ENCODE data around the gene CNPY3. TPM values are rescaled to one million over a fixed set of nuclear protein-coding genes. Genes with fewer than 3 reads are reported as not detected.

Gene CNPY3
- total and polyA plus RNA-seq, 4 experiments from 2014 or later = 83.4 to 95.8 (median 89.7) TPM

DNA sequence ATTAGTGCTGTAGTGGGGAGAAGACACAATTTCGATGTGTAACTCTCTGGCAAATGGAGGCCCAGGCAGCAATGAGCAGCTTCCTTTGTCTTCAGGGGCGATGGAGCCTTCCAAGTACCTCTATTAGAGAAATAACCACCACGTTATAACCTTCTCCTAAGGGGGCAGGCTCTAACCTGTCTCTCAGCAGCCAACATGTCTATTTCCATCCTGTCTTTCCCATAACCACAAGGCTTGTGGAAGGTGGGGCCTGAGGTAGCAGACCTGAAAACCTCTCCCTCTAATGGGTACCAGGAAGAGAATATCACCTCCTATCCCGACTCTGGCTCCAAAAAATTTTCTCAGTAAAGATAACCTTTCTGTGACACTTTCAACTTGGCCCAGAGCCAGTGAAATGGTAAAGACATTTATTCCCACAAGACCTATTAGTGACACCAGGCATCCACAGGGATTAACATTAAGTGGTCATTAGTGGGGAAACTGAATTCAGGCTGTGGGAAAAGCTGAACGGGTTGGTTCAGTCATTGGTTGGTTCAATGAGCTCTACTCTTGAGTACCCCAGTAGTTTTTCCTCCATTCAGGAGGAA is 45.7 kb downstream of the CNPY3 start:
- ChIA-PET POLR2A (ENCODE audit: partially characterized antibody) (interaction anchor here (0.9 to 2.6 kb wide), 6 partner anchors 9 to 79 kb away, joined by 3 to 10 read pairs (median 6); partner anchors contain the start of genes CNPY3, CUL7, KLHDC3 and PPP2R5D), CTCF (ENCODE audit: partially characterized antibody) (interaction anchor here (0.7 to 1.2 kb wide), 5 partner anchors 9 to 168 kb away, joined by 3 read pairs; partner anchors contain the start of gene CNPY3)
- Histone ChIP-seq H3K27me3 (ENCODE audit: insufficient read depth, low read length) (no peaks in the 10 kb centered on the region), H3K27ac (ENCODE audit: low read depth, low read length) (no peak overlapping the region), H3K9me3 (ENCODE audit: control insufficient read depth in 1 of 2, low read length in 2 of 2) (no peaks in the 10 kb centered on the region), H3K4me1 (ENCODE audit: insufficient read depth, low read length) (peaks cover 43% of the 10 kb centered on the region), H3K4me3 (ENCODE audit: low read length in 2 of 2) (no peak overlapping the region), H3K36me3 (ENCODE audit: insufficient read depth, low read length) (no peaks in the 10 kb centered on the region)
- intact Hi-C loops (cut with micrococcal nuclease) = no loop called here
- Mint-ChIP-seq H3K9me3 (no peaks in the 10 kb centered on the region), H3K36me3 (peaks cover 7 to 22% of the 10 kb centered on the region in 2 donors), H3K4me1 (peaks cover 21 to 45% (median 33%) of the 10 kb centered on the region in 4 donors), H3K27me3 (no peaks in the 10 kb centered on the region), H3K27ac (peak overlapping the region in 4 of 7 donors; percentile 22 to 73 (median 68)), H3K4me3 (no peak overlapping the region)
- no peak for DNase-seq

GRCh38 chr6:42978487-42978838 is 49.2 kb downstream of the CNPY3 start:
- peaks cover 51% of the 10 kb centered on the region for H3K4me1 ChIP-seq (ENCODE audit: insufficient read depth, low read length)
- peak overlapping the region; percentile 78 to 94 (median 93) for H3K27ac Mint-ChIP-seq
- H3K27me3 Mint-ChIP-seq = no peaks in the 10 kb centered on the region
- no peaks in the 10 kb centered on the region for H3K27me3 ChIP-seq (ENCODE audit: insufficient read depth, low read length)
- H3K9me3 ChIP-seq (ENCODE audit: control insufficient read depth in 1 of 2, low read length in 2 of 2) = no peaks in the 10 kb centered on the region
- POLR2A ChIA-PET (ENCODE audit: partially characterized antibody) = interaction anchor here (0.8 to 4.2 kb wide), 33 partner anchors 8 to 539 kb away, joined by 3 to 100 read pairs (median 6); partner anchors contain the start of genes BICRAL, CNPY3, CUL7 and GNMT
- H3K36me3 Mint-ChIP-seq = peaks cover 4 to 12% of the 10 kb centered on the region in 2 donors
- no peaks in the 10 kb centered on the region for H3K36me3 ChIP-seq (ENCODE audit: insufficient read depth, low read length)
- peak overlapping the region; percentile 77 for H3K27ac ChIP-seq (ENCODE audit: low read depth, low read length)
- DNase-seq = peak in 1 of 5 donors; percentile 7
- H3K4me3 Mint-ChIP-seq = peak overlapping the region; percentile 80 to 91 (median 88)
- peaks cover 27 to 61% (median 39%) of the 10 kb centered on the region in 4 donors for H3K4me1 Mint-ChIP-seq
- CTCF ChIA-PET (ENCODE audit: partially characterized antibody) = interaction anchor here (1.1 to 2.1 kb wide), 5 partner anchors 13 to 49 kb away, joined by 4 to 12 read pairs (median 4); partner anchors contain the start of gene CNPY3
- H3K4me3 ChIP-seq (ENCODE audit: low read length in 2 of 2) = peak overlapping the region in 1 of 2 donors; percentile 70
- no peaks in the 10 kb centered on the region for H3K9me3 Mint-ChIP-seq
- intact Hi-C loops (cut with micrococcal nuclease) = no loop called here

DNA sequence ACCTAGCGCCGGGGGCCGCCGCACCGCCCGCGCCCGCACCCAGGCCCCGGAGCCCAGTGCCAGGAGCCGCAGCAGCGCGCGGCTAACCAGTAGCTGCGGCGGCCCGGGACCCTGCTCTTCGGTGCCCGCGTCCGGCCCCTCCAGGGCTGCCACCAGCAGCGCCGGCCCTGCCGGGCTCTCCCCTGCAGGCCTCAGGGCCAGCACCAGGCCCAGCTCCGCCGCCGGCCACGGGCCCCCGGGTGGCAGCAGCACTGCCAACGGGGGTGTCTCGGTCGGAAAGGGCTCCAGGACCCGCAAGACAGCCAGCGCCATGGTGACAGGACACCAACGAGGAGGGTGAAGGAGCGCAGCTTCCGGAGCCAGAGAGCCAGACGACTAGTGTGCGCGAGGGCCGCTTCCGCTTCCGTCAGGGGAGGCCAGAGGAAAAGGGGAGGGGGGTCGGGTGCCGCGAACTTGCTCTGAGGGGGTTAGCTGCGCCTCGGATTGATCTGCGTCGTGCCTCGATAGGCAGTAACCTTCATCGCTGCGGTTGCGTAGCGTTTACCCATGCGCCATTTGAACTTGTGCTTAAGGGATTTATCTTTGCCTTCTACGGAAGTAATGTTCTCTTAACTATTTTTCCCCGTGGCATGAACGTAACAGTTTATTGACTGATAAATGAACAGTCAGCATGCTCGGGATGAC is 49.7 kb downstream of the CNPY3 start, which contains the start of gene PEX6:
Gene PEX6, minus strand, starts transcription at position 343 of the 684 bp plus-strand sequence. Its CDS starts 31 bp downstream, at position 312.
- H3K9me3 ChIP-seq (ENCODE audit: control insufficient read depth in 1 of 2, low read length in 2 of 2) = no peaks in the 10 kb centered on the region
- peak within 1 kb of the TSS; percentile 93 to 99 (median 98) for H3K27ac Mint-ChIP-seq
- H3K36me3 Mint-ChIP-seq = peaks cover 4 to 13% of the 10 kb centered on the region in 2 donors
- H3K27ac ChIP-seq (ENCODE audit: low read depth, low read length) = peak within 1 kb of the TSS; percentile 77
- H3K4me1 ChIP-seq (ENCODE audit: insufficient read depth, low read length) = peaks cover 56% of the 10 kb centered on the region
- no peaks in the 10 kb centered on the region for H3K9me3 Mint-ChIP-seq
- ChIA-PET CTCF (ENCODE audit: partially characterized antibody) (interaction anchor here (1.1 to 2.1 kb wide), 5 partner anchors 14 to 50 kb away, joined by 4 to 12 read pairs (median 4); partner anchors contain the start of gene CNPY3), POLR2A (ENCODE audit: partially characterized antibody) (interaction anchor here (0.7 to 4.2 kb wide), 41 partner anchors 8 to 538 kb away, joined by 3 to 100 read pairs (median 6); partner anchors contain the start of genes BICRAL, CNPY3, CUL7 and GNMT)
- no peaks in the 10 kb centered on the region for H3K27me3 Mint-ChIP-seq
- peak within 1 kb of the TSS; percentile 70 to 75 for H3K4me3 ChIP-seq (ENCODE audit: low read length in 2 of 2)
- DNase-seq = peak; percentile 87 to 98 (median 92)
- peaks cover 30 to 63% (median 43%) of the 10 kb centered on the region in 4 donors for H3K4me1 Mint-ChIP-seq
- intact Hi-C loops (cut with micrococcal nuclease) = loop anchor here (1.0 kb wide), 4 partner anchors 34 to 80 kb away; partner anchors contain the start of genes CNPY3, CUL7, KLC4 and MEA1
- H3K36me3 ChIP-seq (ENCODE audit: insufficient read depth, low read length) = no peaks in the 10 kb centered on the region
- H3K27me3 ChIP-seq (ENCODE audit: insufficient read depth, low read length) = no peaks in the 10 kb centered on the region
- H3K4me3 Mint-ChIP-seq = peak within 1 kb of the TSS; percentile 92 to 99 (median 96)

DNA sequence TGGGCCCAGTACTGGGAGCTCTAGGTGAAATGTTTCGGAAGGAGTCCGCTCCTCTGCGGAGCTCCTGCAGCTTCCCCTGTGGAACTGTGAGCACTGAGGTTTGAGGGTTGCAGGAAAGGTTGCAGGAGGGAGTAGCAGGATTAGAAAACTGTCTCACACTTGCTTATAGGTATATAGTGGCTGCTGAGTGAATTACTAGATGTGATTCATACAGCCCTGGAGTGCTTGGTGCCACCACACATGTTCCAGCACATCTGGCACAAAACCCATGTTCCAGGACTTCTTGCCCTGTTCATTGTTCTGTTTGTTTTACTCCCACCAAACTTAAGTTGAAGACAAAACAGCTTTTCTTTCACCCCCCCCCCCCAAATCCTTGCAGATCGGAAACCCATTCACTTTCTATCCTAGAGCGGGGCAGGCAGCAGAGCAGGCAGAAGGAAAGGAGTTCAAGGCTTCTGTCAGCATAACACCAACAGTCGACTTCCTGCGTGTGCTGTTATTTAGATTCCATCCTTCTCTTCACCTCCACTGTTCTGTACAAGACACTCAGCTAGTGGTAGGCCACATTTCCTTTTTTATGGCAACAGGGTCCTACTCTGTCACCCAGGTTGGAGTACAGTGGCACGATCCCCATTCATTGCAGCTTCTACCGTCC is 50.4 kb downstream of the CNPY3 start:
- POLR2A ChIA-PET (ENCODE audit: partially characterized antibody) = interaction anchor here (0.7 to 4.2 kb wide), 40 partner anchors 9 to 537 kb away, joined by 3 to 100 read pairs (median 6); partner anchors contain the start of genes BICRAL, CNPY3, CUL7 and GNMT
- H3K27ac ChIP-seq (ENCODE audit: low read depth, low read length) = peak overlapping the region; percentile 77
- Mint-ChIP-seq H3K27ac (peak overlapping the region; percentile 93 to 99 (median 98)), H3K36me3 (peaks cover 4 to 13% of the 10 kb centered on the region in 2 donors), H3K4me3 (peak overlapping the region; percentile 92 to 99 (median 96)), H3K9me3 (no peaks in the 10 kb centered on the region), H3K4me1 (peaks cover 31 to 64% (median 46%) of the 10 kb centered on the region in 4 donors), H3K27me3 (no peaks in the 10 kb centered on the region)
- no peaks in the 10 kb centered on the region for H3K27me3 ChIP-seq (ENCODE audit: insufficient read depth, low read length)
- H3K36me3 ChIP-seq (ENCODE audit: insufficient read depth, low read length) = no peaks in the 10 kb centered on the region
- H3K9me3 ChIP-seq (ENCODE audit: control insufficient read depth in 1 of 2, low read length in 2 of 2) = no peaks in the 10 kb centered on the region
- peak in 2 of 5 donors; percentile 4 to 48 for DNase-seq
- peak overlapping the region; percentile 70 to 75 for H3K4me3 ChIP-seq (ENCODE audit: low read length in 2 of 2)
- H3K4me1 ChIP-seq (ENCODE audit: insufficient read depth, low read length) = peaks cover 57% of the 10 kb centered on the region
- CTCF ChIA-PET (ENCODE audit: partially characterized antibody) = interaction anchor here (0.6 to 2.1 kb wide), 7 partner anchors 17 to 518 kb away, joined by 3 to 12 read pairs (median 4); partner anchors contain the start of genes CNPY3, CUL7 and KLHDC3
- intact Hi-C loops (cut with micrococcal nuclease) = loop anchor here (1.0 kb wide), 4 partner anchors 34 to 80 kb away; partner anchors contain the start of genes CNPY3, CUL7, KLC4 and MEA1

- Histone ChIP-seq H3K27me3 (ENCODE audit: insufficient read depth, low read length) (no peaks in the 10 kb centered on the region), H3K36me3 (ENCODE audit: insufficient read depth, low read length) (no peaks in the 10 kb centered on the region), H3K4me3 (ENCODE audit: low read length in 2 of 2) (no peak overlapping the region), H3K4me1 (ENCODE audit: insufficient read depth, low read length) (peaks cover 53% of the 10 kb centered on the region), H3K9me3 (ENCODE audit: control insufficient read depth in 1 of 2, low read length in 2 of 2) (no peaks in the 10 kb centered on the region), H3K27ac (ENCODE audit: low read depth, low read length) (no peak overlapping the region)
- H3K27me3 Mint-ChIP-seq = no peaks in the 10 kb centered on the region
- H3K4me3 Mint-ChIP-seq = peak overlapping the region in 7 of 8 donors; percentile 0 to 73 (median 31)
- DNase-seq = no peak
- H3K27ac Mint-ChIP-seq = peak overlapping the region; percentile 19 to 88 (median 75)
- H3K9me3 Mint-ChIP-seq = no peaks in the 10 kb centered on the region
- peaks cover 41 to 68% (median 57%) of the 10 kb centered on the region in 4 donors for H3K4me1 Mint-ChIP-seq
- H3K36me3 Mint-ChIP-seq = peaks cover 2 to 17% of the 10 kb centered on the region in 2 donors
- ChIA-PET CTCF (ENCODE audit: partially characterized antibody) (no interaction called here), POLR2A (ENCODE audit: partially characterized antibody) (interaction anchor here (4.2 kb wide), 1 partner anchor 52 kb away, joined by 100 read pairs; the partner anchor contains the start of gene CNPY3)
- intact Hi-C loops (cut with micrococcal nuclease) = no loop called here
These were observed 52.6 kb downstream of the CNPY3 start for GRCh38 chr6:42981836-42982235.

Data from CD4-positive, alpha-beta memory T cell (primary cell).